Measurements from ENCODE around the gene IGFBP5.

The IGFBP5 gene

DNA sequence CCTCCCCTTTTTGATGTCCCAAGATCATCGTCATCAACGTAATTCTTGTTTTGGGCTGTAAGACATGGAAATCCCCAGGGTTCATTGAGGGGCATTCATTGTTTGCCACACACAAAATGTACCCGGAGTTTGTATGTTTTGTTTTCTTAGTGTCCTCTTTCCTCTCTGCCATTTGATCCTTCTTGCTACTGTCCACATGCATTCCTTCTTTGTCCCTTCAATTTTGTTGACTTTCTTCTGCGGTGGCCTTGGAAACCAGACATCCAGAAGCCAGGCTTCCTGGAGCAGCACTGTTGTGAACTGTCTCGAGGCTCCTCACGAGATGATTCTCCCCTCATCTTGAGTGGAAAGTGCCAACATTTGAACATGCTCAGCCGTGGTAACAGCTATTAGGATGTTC is 37.4 kb downstream of the IGFBP5 start:
- H3K4me1 ChIP-seq (ENCODE audit: control insufficient read depth in 2 of 2, insufficient read depth in 1 of 2, low read depth in 1 of 2, low read length in 2 of 2): peaks cover 3 to 14% of the 10 kb centered on the region in 2 donors
- no peak overlapping the region for H4K8ac ChIP-seq (ENCODE audit: low read depth, low read length)
- no peak overlapping the region for H3K23ac ChIP-seq (ENCODE audit: low read depth, low read length, poor library complexity)
- H3K4me3 ChIP-seq (ENCODE audit: low read length in 2 of 2): no peak overlapping the region
- H3K9ac ChIP-seq (ENCODE audit: low read depth, low read length, poor library complexity): no peak overlapping the region
- H3K9me3 ChIP-seq (replicated peaks in 1 of 2; ENCODE audit: control insufficient read depth in 2 of 2, insufficient read depth in 1 of 2, low read depth in 1 of 2, low read length in 2 of 2): no peaks in the 10 kb centered on the region
- peaks cover 24% of the 10 kb centered on the region for H3K79me1 ChIP-seq (ENCODE audit: low read depth, low read length)
- H3K14ac ChIP-seq (ENCODE audit: low read length): no peak overlapping the region
- no peaks in the 10 kb centered on the region for H3K27me3 ChIP-seq (ENCODE audit: control insufficient read depth in 3 of 3, insufficient read depth in 3 of 3, low read depth in 1 of 3, low read length in 3 of 3)
- no peak overlapping the region for H2BK12ac ChIP-seq (ENCODE audit: low read length)
- no peak overlapping the region for H2AK5ac ChIP-seq (ENCODE audit: low read depth, low read length)
- peaks cover 35 to 98% of the 10 kb centered on the region in 2 donors for H3K36me3 ChIP-seq (replicated peaks in 1 of 2; ENCODE audit: control insufficient read depth in 2 of 2, insufficient read depth in 2 of 2, low read length in 2 of 2)
- no peak for DNase-seq (ENCODE audit: low spot score)
- H3K4me2 ChIP-seq (ENCODE audit: insufficient read depth, low read length, poor library complexity, severe bottlenecking): no peak overlapping the region
- H4K91ac ChIP-seq (ENCODE audit: low read depth, low read length, poor library complexity): no peak overlapping the region
- no peak overlapping the region for H2BK120ac ChIP-seq (ENCODE audit: low read depth, low read length)
- no peak overlapping the region for H2AFZ ChIP-seq (ENCODE audit: low read length)
- no peak overlapping the region for H3K4ac ChIP-seq (ENCODE audit: low read length)
- H2BK15ac ChIP-seq (ENCODE audit: low read length): no peak overlapping the region
- H2BK5ac ChIP-seq (ENCODE audit: low read length): no peak overlapping the region
- H3K18ac ChIP-seq (ENCODE audit: low read length): no peak overlapping the region
- H3K27ac ChIP-seq (replicated peaks; ENCODE audit: low read length): no peak overlapping the region
- WGBS, 2 donors (ENCODE audit: extremely low coverage in 2 of 2, insufficient read length in 2 of 2, insufficient replicate concordance in 1 of 2): no CpG with 5 or more reads among the region's 7 CpGs

DNA sequence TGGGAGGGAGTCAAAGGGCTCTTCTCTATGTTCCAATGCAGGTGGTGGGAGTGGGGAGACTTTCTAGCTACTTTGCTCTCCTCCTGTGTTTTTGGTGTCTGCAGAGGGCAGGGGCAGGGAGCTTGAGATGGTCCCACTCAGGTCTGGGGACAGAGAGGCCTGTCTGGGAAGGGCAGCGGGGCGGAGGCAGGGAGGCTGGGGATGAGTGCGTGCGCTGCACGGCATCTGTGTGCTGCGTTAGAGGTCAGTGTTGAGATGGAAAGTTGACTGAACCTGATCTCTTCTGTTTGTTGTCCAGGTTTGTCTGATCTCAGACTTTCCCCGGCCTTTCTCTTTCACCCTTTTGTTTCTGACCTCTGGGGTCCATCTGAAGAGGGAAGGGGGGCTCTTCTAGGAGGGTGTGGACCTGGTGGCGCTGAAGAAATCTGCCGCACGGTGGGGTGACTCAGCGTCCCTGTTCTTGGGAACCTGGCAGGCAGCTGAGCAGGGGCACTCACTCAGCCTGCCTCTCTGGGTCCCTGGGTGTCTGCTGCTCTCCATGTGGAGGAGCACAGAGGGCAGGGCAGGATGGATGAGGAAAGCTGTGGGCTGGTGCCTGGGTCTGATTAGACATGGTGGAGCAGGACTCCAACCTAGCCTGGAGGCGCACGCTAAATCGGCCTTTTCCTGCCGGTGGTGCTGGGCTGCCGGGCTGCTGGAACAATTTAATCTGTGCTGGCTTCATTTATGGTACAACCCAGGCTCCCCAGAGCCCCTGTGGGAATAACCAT is 38.1 kb downstream of the IGFBP5 start:
- Histone ChIP-seq H3K4me1 (ENCODE audit: control insufficient read depth in 2 of 2, insufficient read depth in 1 of 2, low read depth in 1 of 2, low read length in 2 of 2) (peaks cover 3 to 14% of the 10 kb centered on the region in 2 donors), H3K27ac (replicated peaks; ENCODE audit: low read length) (no peak overlapping the region), H4K8ac (ENCODE audit: low read depth, low read length) (no peak overlapping the region), H2AFZ (ENCODE audit: low read length) (no peak overlapping the region), H3K4me2 (ENCODE audit: insufficient read depth, low read length, poor library complexity, severe bottlenecking) (no peak overlapping the region), H2BK12ac (ENCODE audit: low read length) (no peak overlapping the region), H3K18ac (ENCODE audit: low read length) (peak overlapping the region; percentile 15), H2BK120ac (ENCODE audit: low read depth, low read length) (no peak overlapping the region), H2BK5ac (ENCODE audit: low read length) (no peak overlapping the region), H3K27me3 (ENCODE audit: control insufficient read depth in 3 of 3, insufficient read depth in 3 of 3, low read depth in 1 of 3, low read length in 3 of 3) (no peaks in the 10 kb centered on the region), H3K79me1 (ENCODE audit: low read depth, low read length) (peaks cover 24% of the 10 kb centered on the region), H3K9ac (ENCODE audit: low read depth, low read length, poor library complexity) (peak overlapping the region; percentile 70), H4K91ac (ENCODE audit: low read depth, low read length, poor library complexity) (no peak overlapping the region), H3K4ac (ENCODE audit: low read length) (no peak overlapping the region), H3K4me3 (ENCODE audit: low read length in 2 of 2) (no peak overlapping the region), H2AK5ac (ENCODE audit: low read depth, low read length) (no peak overlapping the region), H3K14ac (ENCODE audit: low read length) (no peak overlapping the region), H3K23ac (ENCODE audit: low read depth, low read length, poor library complexity) (no peak overlapping the region), H2BK15ac (ENCODE audit: low read length) (no peak overlapping the region), H3K36me3 (replicated peaks in 1 of 2; ENCODE audit: control insufficient read depth in 2 of 2, insufficient read depth in 2 of 2, low read length in 2 of 2) (peaks cover 32 to 97% of the 10 kb centered on the region in 2 donors), H3K9me3 (replicated peaks in 1 of 2; ENCODE audit: control insufficient read depth in 2 of 2, insufficient read depth in 1 of 2, low read depth in 1 of 2, low read length in 2 of 2) (no peaks in the 10 kb centered on the region)
- no peak for DNase-seq (ENCODE audit: low spot score)
- WGBS, 2 donors (ENCODE audit: extremely low coverage in 2 of 2, insufficient read length in 2 of 2, insufficient replicate concordance in 1 of 2): no CpG with 5 or more reads among the region's 16 CpGs

DNA sequence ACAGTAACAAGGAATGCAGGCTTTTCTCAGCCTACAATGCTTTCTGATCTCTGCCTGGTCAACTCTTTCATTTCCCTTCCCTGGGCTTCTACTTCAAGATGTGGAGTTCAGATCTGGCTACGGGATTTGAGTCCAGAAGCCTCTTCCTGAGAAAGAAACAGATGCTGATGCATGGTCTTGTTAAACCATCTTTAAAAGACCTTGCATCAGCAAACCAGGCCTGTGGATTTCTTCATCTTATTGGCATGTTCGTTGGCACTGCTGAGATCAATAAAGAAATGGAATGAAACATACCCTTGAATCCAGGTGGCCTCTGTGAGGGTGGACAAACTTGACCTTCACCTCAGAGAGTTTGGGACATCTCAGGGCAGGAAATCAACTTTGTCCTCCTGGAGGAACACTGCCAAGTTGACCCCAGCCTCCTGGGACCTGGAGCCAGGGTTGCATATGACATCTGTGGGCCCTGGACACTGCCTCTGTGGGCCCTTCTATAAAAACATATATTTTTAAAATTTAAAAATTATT is 40.8 kb downstream of the IGFBP5 start:
- Histone ChIP-seq H3K27me3 (ENCODE audit: control insufficient read depth in 3 of 3, insufficient read depth in 3 of 3, low read depth in 1 of 3, low read length in 3 of 3) (no peaks in the 10 kb centered on the region), H2BK120ac (ENCODE audit: low read depth, low read length) (no peak overlapping the region), H2BK12ac (ENCODE audit: low read length) (no peak overlapping the region), H3K4me1 (ENCODE audit: control insufficient read depth in 2 of 2, insufficient read depth in 1 of 2, low read depth in 1 of 2, low read length in 2 of 2) (peaks cover 20 to 29% of the 10 kb centered on the region in 2 donors), H3K27ac (replicated peaks; ENCODE audit: low read length) (no peak overlapping the region), H3K4me2 (ENCODE audit: insufficient read depth, low read length, poor library complexity, severe bottlenecking) (no peak overlapping the region), H2AFZ (ENCODE audit: low read length) (no peak overlapping the region), H3K9ac (ENCODE audit: low read depth, low read length, poor library complexity) (no peak overlapping the region), H3K14ac (ENCODE audit: low read length) (no peak overlapping the region), H2BK5ac (ENCODE audit: low read length) (no peak overlapping the region), H3K79me1 (ENCODE audit: low read depth, low read length) (peaks cover 19% of the 10 kb centered on the region), H3K9me3 (replicated peaks in 1 of 2; ENCODE audit: control insufficient read depth in 2 of 2, insufficient read depth in 1 of 2, low read depth in 1 of 2, low read length in 2 of 2) (no peaks in the 10 kb centered on the region), H4K91ac (ENCODE audit: low read depth, low read length, poor library complexity) (no peak overlapping the region), H2AK5ac (ENCODE audit: low read depth, low read length) (no peak overlapping the region), H2BK15ac (ENCODE audit: low read length) (no peak overlapping the region), H3K4ac (ENCODE audit: low read length) (no peak overlapping the region), H3K23ac (ENCODE audit: low read depth, low read length, poor library complexity) (no peak overlapping the region), H3K4me3 (ENCODE audit: low read length in 2 of 2) (no peak overlapping the region), H3K18ac (ENCODE audit: low read length) (no peak overlapping the region), H3K36me3 (replicated peaks in 1 of 2; ENCODE audit: control insufficient read depth in 2 of 2, insufficient read depth in 2 of 2, low read length in 2 of 2) (peaks cover 10 to 90% of the 10 kb centered on the region in 2 donors), H4K8ac (ENCODE audit: low read depth, low read length) (no peak overlapping the region)
- no peak for DNase-seq (ENCODE audit: low spot score)
- no CpG with 5 or more reads among the region's 2 CpGs for WGBS, 2 donors (ENCODE audit: extremely low coverage in 2 of 2, insufficient read length in 2 of 2, insufficient replicate concordance in 1 of 2)

DNA sequence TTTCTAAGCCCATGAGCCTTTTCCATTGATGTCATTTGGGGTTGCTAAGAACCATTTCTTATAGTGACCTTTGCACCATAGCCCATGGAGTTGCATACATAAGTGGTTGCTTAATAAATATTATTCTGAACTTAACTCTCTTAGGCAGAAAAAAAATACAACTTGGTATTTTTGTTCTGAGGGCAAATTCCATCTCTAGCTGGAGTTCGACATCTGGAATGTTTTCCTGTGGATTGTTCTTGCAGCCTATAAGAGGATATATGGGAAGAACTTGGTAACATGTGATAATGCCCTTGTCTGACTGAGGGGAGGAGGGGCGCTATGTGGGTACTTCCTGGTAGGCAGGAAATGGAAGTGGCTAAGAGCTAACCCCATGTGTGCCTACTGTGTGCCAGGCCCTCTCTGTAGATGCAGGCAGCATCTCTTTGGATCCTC is 41.4 kb downstream of the IGFBP5 start:
- H4K8ac ChIP-seq (ENCODE audit: low read depth, low read length): no peak overlapping the region
- no peak overlapping the region for H3K23ac ChIP-seq (ENCODE audit: low read depth, low read length, poor library complexity)
- H3K4me2 ChIP-seq (ENCODE audit: insufficient read depth, low read length, poor library complexity, severe bottlenecking): no peak overlapping the region
- no peak overlapping the region for H3K4ac ChIP-seq (ENCODE audit: low read length)
- H3K4me1 ChIP-seq (ENCODE audit: control insufficient read depth in 2 of 2, insufficient read depth in 1 of 2, low read depth in 1 of 2, low read length in 2 of 2): peaks cover 25 to 30% of the 10 kb centered on the region in 2 donors
- H2BK12ac ChIP-seq (ENCODE audit: low read length): no peak overlapping the region
- H2AK5ac ChIP-seq (ENCODE audit: low read depth, low read length): no peak overlapping the region
- no peak overlapping the region for H2BK120ac ChIP-seq (ENCODE audit: low read depth, low read length)
- no peaks in the 10 kb centered on the region for H3K27me3 ChIP-seq (ENCODE audit: control insufficient read depth in 3 of 3, insufficient read depth in 3 of 3, low read depth in 1 of 3, low read length in 3 of 3)
- no peak overlapping the region for H3K9ac ChIP-seq (ENCODE audit: low read depth, low read length, poor library complexity)
- H3K9me3 ChIP-seq (replicated peaks in 1 of 2; ENCODE audit: control insufficient read depth in 2 of 2, insufficient read depth in 1 of 2, low read depth in 1 of 2, low read length in 2 of 2): no peaks in the 10 kb centered on the region
- H3K4me3 ChIP-seq (ENCODE audit: low read length in 2 of 2): no peak overlapping the region
- no peak overlapping the region for H2AFZ ChIP-seq (ENCODE audit: low read length)
- no peak overlapping the region for H4K91ac ChIP-seq (ENCODE audit: low read depth, low read length, poor library complexity)
- H3K14ac ChIP-seq (ENCODE audit: low read length): no peak overlapping the region
- H3K36me3 ChIP-seq (replicated peaks in 1 of 2; ENCODE audit: control insufficient read depth in 2 of 2, insufficient read depth in 2 of 2, low read length in 2 of 2): peaks cover 8 to 90% of the 10 kb centered on the region in 2 donors
- H3K27ac ChIP-seq (replicated peaks; ENCODE audit: low read length): no peak overlapping the region
- H3K79me1 ChIP-seq (ENCODE audit: low read depth, low read length): peaks cover 15% of the 10 kb centered on the region
- no peak overlapping the region for H2BK15ac ChIP-seq (ENCODE audit: low read length)
- DNase-seq (ENCODE audit: low spot score): no peak
- no CpG with 5 or more reads among the region's 2 CpGs for WGBS, 2 donors (ENCODE audit: extremely low coverage in 2 of 2, insufficient read length in 2 of 2, insufficient replicate concordance in 1 of 2)
- H2BK5ac ChIP-seq (ENCODE audit: low read length): no peak overlapping the region
- no peak overlapping the region for H3K18ac ChIP-seq (ENCODE audit: low read length)
